SW480 (cell line): ENCODE measurements around the gene ADCY9.

Experiments
- DNase-seq: peaks from one replicate; pipeline ENCODE4 v3.0.0-alpha.2; 2016; ENCODE audit warnings: low spot score

Gene ADCY9

GRCh38 chr16:4123616-4124300 lies 7.5 kb upstream of the ADCY9 start:
- DNase-seq: no peak

- no peak for DNase-seq
These were observed 3.9 kb upstream of the ADCY9 start for GRCh38 chr16:4120176-4120575.

- DNase-seq: no peak
These were observed 972 bp upstream of the ADCY9 start for GRCh38 chr16:4117250-4117578.

GRCh38 chr16:4115949-4116318 lies 308 bp downstream of the ADCY9 start:
- DNase-seq: no peak

GRCh38 chr16:4115209-4115948 lies 863 bp downstream of the ADCY9 start:
- peak; percentile 54 for DNase-seq

- no peak for DNase-seq
These were observed 1.7 kb downstream of the ADCY9 start for GRCh38 chr16:4114257-4115208.

GRCh38 chr16:4113358-4114256 lies 2.6 kb downstream of the ADCY9 start:
- no peak for DNase-seq

GRCh38 chr16:4111748-4112696 lies 4.2 kb downstream of the ADCY9 start:
- no peak for DNase-seq

GRCh38 chr16:4110680-4111079 lies 5.6 kb downstream of the ADCY9 start:
- DNase-seq: no peak

GRCh38 chr16:4110065-4110464 lies 6.2 kb downstream of the ADCY9 start:
- DNase-seq: no peak

- DNase-seq: no peak
These were observed 6.9 kb downstream of the ADCY9 start for GRCh38 chr16:4109250-4109736.

- no peak for DNase-seq
These were observed 9.7 kb downstream of the ADCY9 start for GRCh38 chr16:4106516-4106915.

- DNase-seq: no peak
These were observed 10.4 kb downstream of the ADCY9 start for GRCh38 chr16:4105848-4106247.

- no peak for DNase-seq
These were observed 12.5 kb downstream of the ADCY9 start for GRCh38 chr16:4103745-4104144.

- no peak for DNase-seq
These were observed 14.6 kb downstream of the ADCY9 start for GRCh38 chr16:4101421-4102219.

- DNase-seq: no peak
These were observed 17.7 kb downstream of the ADCY9 start for GRCh38 chr16:4098501-4098900.

GRCh38 chr16:4097826-4098240 lies 18.4 kb downstream of the ADCY9 start:
- no peak for DNase-seq

- no peak for DNase-seq
These were observed 19.7 kb downstream of the ADCY9 start for GRCh38 chr16:4096509-4096908.

- DNase-seq: no peak
These were observed 22.0 kb downstream of the ADCY9 start for GRCh38 chr16:4094127-4094773.
